GM18873 (cell line): Measurements from ENCODE around the gene OGDH.

Experiments used
- ATAC-seq: cut with Tn5 transposase; IDR thresholded peaks from one replicate; pipeline ENCODE4 v1.9.1; 2021; ENCODE audit warnings: mild to moderate bottlenecking, moderate library complexity, moderate number of reproducible peaks; ENCODE audit not compliant: unreplicated experiment, low FRiP score

The OGDH gene

GRCh38 chr7:44664780-44665461, 58.5 kb downstream of the OGDH start:
- ATAC-seq, result no peak

- ATAC-seq, result no peak
Observed at GRCh38 chr7:44665531-44666213, 59.2 kb downstream of the OGDH start.

- no peak for ATAC-seq
Observed at GRCh38 chr7:44666566-44666965, 60.1 kb downstream of the OGDH start.

- ATAC-seq, result no peak
Observed at GRCh38 chr7:44667190-44667589, 60.8 kb downstream of the OGDH start.

- no peak for ATAC-seq
Observed at GRCh38 chr7:44671069-44671468, 64.6 kb downstream of the OGDH start.

- ATAC-seq, result no peak
Observed at GRCh38 chr7:44673324-44673723, 66.9 kb downstream of the OGDH start.

GRCh38 chr7:44673771-44674170, 67.3 kb downstream of the OGDH start:
- ATAC-seq, result no peak

- no peak for ATAC-seq
Observed at GRCh38 chr7:44674381-44674780, 68.0 kb downstream of the OGDH start.

- no peak for ATAC-seq
Observed at GRCh38 chr7:44676776-44677175, 70.3 kb downstream of the OGDH start.

- ATAC-seq, result no peak
Observed at GRCh38 chr7:44678101-44678470, 71.7 kb downstream of the OGDH start.

GRCh38 chr7:44678471-44679179, 72.2 kb downstream of the OGDH start:
- ATAC-seq, result no peak

GRCh38 chr7:44681645-44682044, 75.2 kb downstream of the OGDH start:
- no peak for ATAC-seq

- no peak for ATAC-seq
Observed at GRCh38 chr7:44685723-44686122, 79.3 kb downstream of the OGDH start.

GRCh38 chr7:44689427-44689826, 83.0 kb downstream of the OGDH start:
- ATAC-seq, result no peak

GRCh38 chr7:44693641-44694313, 87.3 kb downstream of the OGDH start:
- no peak for ATAC-seq

- ATAC-seq, result no peak
Observed at GRCh38 chr7:44694326-44694725, 87.9 kb downstream of the OGDH start.

GRCh38 chr7:44694766-44695165, 88.3 kb downstream of the OGDH start:
- no peak for ATAC-seq

GRCh38 chr7:44695756-44696155, 89.3 kb downstream of the OGDH start:
- ATAC-seq, result no peak

GRCh38 chr7:44696728-44697127, 90.3 kb downstream of the OGDH start:
- no peak for ATAC-seq

- no peak for ATAC-seq
Observed at GRCh38 chr7:44697136-44698045, 91.0 kb downstream of the OGDH start.
